Activated T-helper 2 cell treated with anti-CD3 and anti-CD28 coated beads, Interferon-gamma antibody, Interleukin-2, Interleukin-4, amounts not matched to agents 10 μg/mL and 5 μg/mL and 100 μg/mL, durations not matched to agents 14 hours and 24 hours and 36 hours (primary cell): ENCODE measurements around the gene ACOX1. TPM values are rescaled to one million over a fixed set of nuclear protein-coding genes. Genes with fewer than 3 reads are reported as not detected.

ENCODE experiments used
- DNase-seq: peaks from one replicate; pipeline ENCODE4 v3.0.0; 2021; ENCODE audit warnings: low spot score
- H3K27ac Mint-ChIP-seq: one replicate; pipeline ENCODE4 v1.8.0; 2021; ENCODE audit warnings: mixed read lengths
- H3K27me3 Mint-ChIP-seq: one replicate; pipeline ENCODE4 v1.8.0; 2021; ENCODE audit warnings: low read depth, mixed read lengths
- H3K36me3 Mint-ChIP-seq: one replicate; pipeline ENCODE4 v1.8.0; 2021; ENCODE audit warnings: low read depth, mixed read lengths
- H3K4me1 Mint-ChIP-seq: one replicate; pipeline ENCODE4 v1.8.0; 2021; ENCODE audit warnings: low read depth, mixed read lengths
- H3K4me3 Mint-ChIP-seq: one replicate; pipeline ENCODE4 v1.8.0; 2021; ENCODE audit warnings: low read depth, mild to moderate bottlenecking, moderate library complexity, mixed read lengths
- H3K9me3 Mint-ChIP-seq: one replicate; pipeline ENCODE4 v1.8.0; 2021; ENCODE audit warnings: mixed read lengths
- intact Hi-C: fragments of 100-400 bp; cut with micrococcal nuclease; formaldehyde crosslinking; loops from one replicate; pipeline ENCODE4 v1.15.1; 2023
- total RNA-seq: library from RNA; stranded (reverse); gene quantifications from 2 replicates; pipeline ENCODE4 v1.2.3, GENCODE V29; 2022

Gene ACOX1
- total RNA-seq, 1 donor from 2014 or later: 29.4 TPM

- H3K27me3 Mint-ChIP-seq: no peaks in the 10 kb centered on the region
- no peak overlapping the region for H3K4me3 Mint-ChIP-seq
- H3K27ac Mint-ChIP-seq: no peak overlapping the region
- no peak for DNase-seq
- no peaks in the 10 kb centered on the region for H3K4me1 Mint-ChIP-seq
- H3K9me3 Mint-ChIP-seq: no peaks in the 10 kb centered on the region
- intact Hi-C loops: no loop called here
- H3K36me3 Mint-ChIP-seq: no peaks in the 10 kb centered on the region
Measured at GRCh38 chr17:75932852-75933251, 46.1 kb downstream of the ACOX1 start.

- Mint-ChIP-seq H3K4me1 (no peaks in the 10 kb centered on the region), H3K4me3 (no peak overlapping the region), H3K9me3 (no peaks in the 10 kb centered on the region), H3K36me3 (peaks cover 3% of the 10 kb centered on the region), H3K27me3 (no peaks in the 10 kb centered on the region), H3K27ac (no peak overlapping the region)
- intact Hi-C loops: no loop called here
- DNase-seq: no peak
Measured at GRCh38 chr17:75931062-75931461, 47.9 kb downstream of the ACOX1 start.

DNA sequence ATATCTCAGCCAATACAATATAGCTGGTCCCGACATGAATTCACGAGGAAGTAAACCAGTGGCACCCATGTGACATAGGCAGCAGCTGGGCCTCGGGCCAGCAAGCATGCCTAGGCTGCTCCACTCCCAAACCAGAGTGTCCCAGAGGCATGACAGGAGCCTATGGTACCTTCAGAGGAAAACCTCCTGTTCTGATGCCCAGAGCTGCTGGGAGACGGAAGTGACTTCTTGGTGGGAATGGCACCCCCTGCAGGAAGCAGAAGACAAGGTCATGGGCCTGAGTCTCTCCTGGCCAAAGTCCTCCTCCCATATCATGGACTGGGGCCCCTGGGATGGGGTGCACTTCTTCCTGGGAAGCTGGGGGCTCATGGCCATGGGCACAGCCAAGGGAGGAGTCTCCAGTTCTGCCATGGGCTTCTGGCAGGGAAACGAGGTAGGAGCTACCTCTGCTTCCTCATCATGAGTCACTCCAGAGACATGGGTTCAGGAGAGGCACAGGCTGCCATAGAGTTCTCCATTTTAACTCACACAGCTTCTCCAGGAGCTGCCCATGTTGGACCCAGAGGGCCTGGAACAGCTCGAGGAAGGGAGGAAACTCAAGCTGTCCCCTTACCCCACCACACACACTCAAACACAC, 51.6 kb downstream of the ACOX1 start:
- Mint-ChIP-seq H3K27ac (no peak overlapping the region), H3K27me3 (no peaks in the 10 kb centered on the region), H3K4me1 (no peaks in the 10 kb centered on the region), H3K36me3 (peaks cover 3% of the 10 kb centered on the region), H3K4me3 (no peak overlapping the region), H3K9me3 (no peaks in the 10 kb centered on the region)
- no peak for DNase-seq
- intact Hi-C loops: no loop called here

GRCh38 chr17:75926456-75926855, 52.5 kb downstream of the ACOX1 start:
- no peaks in the 10 kb centered on the region for H3K27me3 Mint-ChIP-seq
- no peaks in the 10 kb centered on the region for H3K4me1 Mint-ChIP-seq
- no peak overlapping the region for H3K4me3 Mint-ChIP-seq
- no peak for DNase-seq
- intact Hi-C loops: no loop called here
- no peak overlapping the region for H3K27ac Mint-ChIP-seq
- H3K36me3 Mint-ChIP-seq: peaks cover 3% of the 10 kb centered on the region
- no peaks in the 10 kb centered on the region for H3K9me3 Mint-ChIP-seq

GRCh38 chr17:75925912-75926311, 53.1 kb downstream of the ACOX1 start:
- Mint-ChIP-seq H3K4me3 (no peak overlapping the region), H3K4me1 (no peaks in the 10 kb centered on the region), H3K9me3 (no peaks in the 10 kb centered on the region), H3K27me3 (no peaks in the 10 kb centered on the region), H3K27ac (no peak overlapping the region), H3K36me3 (peaks cover 3% of the 10 kb centered on the region)
- DNase-seq: no peak
- intact Hi-C loops: no loop called here

DNA sequence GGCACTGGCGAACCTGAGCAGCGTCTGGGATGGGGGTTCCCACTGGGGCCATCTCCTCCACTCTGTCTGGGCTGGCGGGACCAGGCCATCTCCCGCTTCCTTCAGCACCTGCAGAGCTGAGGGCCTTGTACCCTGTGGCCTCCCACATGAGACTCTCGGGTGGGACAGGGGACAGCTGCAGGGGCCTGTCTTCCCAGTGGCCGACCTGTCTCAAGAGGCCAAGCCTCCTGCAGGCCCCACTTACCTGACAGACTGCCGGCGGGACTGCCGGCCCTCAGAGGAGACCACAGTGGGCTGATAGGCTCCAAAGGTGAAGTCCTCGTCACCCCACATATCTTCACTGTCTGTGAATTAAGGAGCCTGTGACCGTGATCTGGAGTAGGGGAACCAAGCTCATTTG, 53.9 kb downstream of the ACOX1 start:
- intact Hi-C loops: no loop called here
- DNase-seq: no peak
- no peak overlapping the region for H3K4me3 Mint-ChIP-seq
- H3K27me3 Mint-ChIP-seq: no peaks in the 10 kb centered on the region
- H3K27ac Mint-ChIP-seq: no peak overlapping the region
- H3K4me1 Mint-ChIP-seq: no peaks in the 10 kb centered on the region
- no peaks in the 10 kb centered on the region for H3K9me3 Mint-ChIP-seq
- peaks cover 3% of the 10 kb centered on the region for H3K36me3 Mint-ChIP-seq

DNA sequence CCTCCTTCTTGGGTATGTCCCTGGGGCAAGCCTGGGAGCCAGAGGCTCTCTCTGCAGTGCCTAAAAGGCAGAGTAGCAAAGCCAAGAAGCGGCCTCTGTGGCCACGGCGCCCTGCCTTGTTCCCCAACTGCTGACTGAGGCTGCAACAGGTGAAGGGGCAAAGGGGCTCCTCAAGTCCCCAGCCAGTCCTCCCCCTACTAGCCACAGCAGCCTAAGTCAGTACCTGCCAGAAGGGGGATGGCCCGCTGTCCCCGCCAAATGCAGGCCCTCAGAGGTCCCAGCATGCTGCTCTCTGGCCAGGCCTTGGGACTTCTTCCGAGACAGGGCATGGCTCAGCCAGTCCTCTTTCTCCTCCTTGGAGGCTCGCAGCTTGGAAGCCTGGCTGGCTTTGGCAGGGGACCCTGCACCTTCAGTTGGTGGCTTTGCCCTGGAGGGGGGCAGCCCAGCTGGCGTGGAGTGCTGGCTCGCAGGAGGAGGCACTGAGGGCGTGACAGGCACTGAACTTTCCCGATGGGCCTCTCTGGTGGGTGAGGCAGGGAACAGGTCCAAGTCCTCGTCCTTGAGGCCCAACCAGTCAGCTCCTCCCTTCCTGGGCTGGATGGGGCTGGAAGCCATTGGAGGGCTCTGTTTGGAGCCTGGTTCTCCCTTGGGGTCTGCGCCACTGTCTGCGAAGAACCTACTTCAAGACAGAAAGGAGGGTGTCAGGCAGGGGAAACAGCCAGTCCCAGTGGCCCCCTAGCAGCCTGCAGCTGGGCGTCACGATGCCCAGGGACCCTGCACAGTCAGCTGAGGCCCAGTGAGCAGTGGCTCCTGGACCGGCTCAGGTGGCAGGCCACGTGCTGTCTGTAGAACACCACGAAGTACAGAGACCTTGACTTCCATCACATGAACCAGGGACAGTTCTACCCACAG, 55.7 kb downstream of the ACOX1 start:
- H3K9me3 Mint-ChIP-seq: no peaks in the 10 kb centered on the region
- no peak overlapping the region for H3K27ac Mint-ChIP-seq
- intact Hi-C loops: no loop called here
- no peaks in the 10 kb centered on the region for H3K4me1 Mint-ChIP-seq
- H3K36me3 Mint-ChIP-seq: peaks cover 3% of the 10 kb centered on the region
- no peaks in the 10 kb centered on the region for H3K27me3 Mint-ChIP-seq
- no peak for DNase-seq
- no peak overlapping the region for H3K4me3 Mint-ChIP-seq

DNA sequence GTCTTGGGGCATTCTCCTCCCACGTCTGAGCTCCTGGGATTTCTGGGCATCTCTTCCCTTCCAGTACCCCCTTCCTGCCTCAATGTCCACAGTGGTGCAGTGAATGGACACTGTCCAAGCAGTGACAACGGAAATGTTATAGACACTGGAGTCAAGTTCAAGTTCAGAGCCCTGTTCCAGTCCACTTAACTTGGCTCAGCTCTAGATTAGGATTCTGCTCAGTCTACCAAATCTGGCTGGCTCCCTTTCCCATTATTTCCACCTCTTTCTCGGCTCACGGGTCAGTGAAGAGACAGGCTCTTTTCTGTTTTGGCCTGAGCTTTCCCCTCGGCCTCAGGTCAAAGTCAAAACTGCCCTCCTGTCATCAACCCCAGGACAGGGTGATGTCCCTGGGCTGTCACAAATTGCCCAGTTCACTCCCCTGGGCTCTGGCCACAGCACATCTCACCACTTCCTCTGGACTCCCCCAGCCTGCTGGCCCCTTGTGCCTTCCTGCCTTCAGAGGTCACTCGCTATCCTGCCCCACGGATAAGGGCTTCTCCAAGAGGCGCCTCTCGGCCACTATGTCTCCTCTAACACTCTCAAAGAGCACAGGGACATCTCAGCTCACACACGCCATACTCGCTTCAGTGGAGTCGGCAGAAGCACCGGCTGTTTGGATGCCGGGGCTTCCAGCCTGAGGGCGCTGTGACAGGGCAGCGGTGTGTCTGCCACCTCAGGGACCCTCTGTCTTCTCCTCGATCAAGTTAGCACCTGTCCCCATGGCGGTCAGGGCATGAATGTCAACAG, 56.6 kb downstream of the ACOX1 start:
- intact Hi-C loops: no loop called here
- DNase-seq: no peak
- Mint-ChIP-seq H3K4me1 (no peaks in the 10 kb centered on the region), H3K4me3 (no peak overlapping the region), H3K9me3 (no peaks in the 10 kb centered on the region), H3K36me3 (peaks cover 3% of the 10 kb centered on the region), H3K27ac (no peak overlapping the region), H3K27me3 (no peaks in the 10 kb centered on the region)

GRCh38 chr17:75921596-75921995, 57.4 kb downstream of the ACOX1 start:
- intact Hi-C loops: no loop called here

GRCh38 chr17:75920045-75920560, 58.9 kb downstream of the ACOX1 start:
- no peaks in the 10 kb centered on the region for H3K27me3 Mint-ChIP-seq
- DNase-seq: no peak
- H3K4me3 Mint-ChIP-seq: no peak overlapping the region
- peaks cover 2% of the 10 kb centered on the region for H3K4me1 Mint-ChIP-seq
- intact Hi-C loops: no loop called here
- no peaks in the 10 kb centered on the region for H3K9me3 Mint-ChIP-seq
- no peaks in the 10 kb centered on the region for H3K36me3 Mint-ChIP-seq
- H3K27ac Mint-ChIP-seq: no peak overlapping the region

More at GRCh38 chr17:75921596-75921995, 57.4 kb downstream of the ACOX1 start:
- no peak overlapping the region for H3K27ac Mint-ChIP-seq
- H3K27me3 Mint-ChIP-seq: no peaks in the 10 kb centered on the region
- H3K9me3 Mint-ChIP-seq: no peaks in the 10 kb centered on the region
- no peak overlapping the region for H3K4me3 Mint-ChIP-seq
- DNase-seq: no peak
- peaks cover 2% of the 10 kb centered on the region for H3K4me1 Mint-ChIP-seq
- peaks cover under 1% of the 10 kb centered on the region for H3K36me3 Mint-ChIP-seq

GRCh38 chr17:75919611-75920010, 59.4 kb downstream of the ACOX1 start:
- no peaks in the 10 kb centered on the region for H3K9me3 Mint-ChIP-seq
- no peak for DNase-seq
- peaks cover 2% of the 10 kb centered on the region for H3K4me1 Mint-ChIP-seq
- H3K36me3 Mint-ChIP-seq: no peaks in the 10 kb centered on the region
- H3K27me3 Mint-ChIP-seq: no peaks in the 10 kb centered on the region
- no peak overlapping the region for H3K27ac Mint-ChIP-seq
- intact Hi-C loops: no loop called here
- H3K4me3 Mint-ChIP-seq: no peak overlapping the region

DNA sequence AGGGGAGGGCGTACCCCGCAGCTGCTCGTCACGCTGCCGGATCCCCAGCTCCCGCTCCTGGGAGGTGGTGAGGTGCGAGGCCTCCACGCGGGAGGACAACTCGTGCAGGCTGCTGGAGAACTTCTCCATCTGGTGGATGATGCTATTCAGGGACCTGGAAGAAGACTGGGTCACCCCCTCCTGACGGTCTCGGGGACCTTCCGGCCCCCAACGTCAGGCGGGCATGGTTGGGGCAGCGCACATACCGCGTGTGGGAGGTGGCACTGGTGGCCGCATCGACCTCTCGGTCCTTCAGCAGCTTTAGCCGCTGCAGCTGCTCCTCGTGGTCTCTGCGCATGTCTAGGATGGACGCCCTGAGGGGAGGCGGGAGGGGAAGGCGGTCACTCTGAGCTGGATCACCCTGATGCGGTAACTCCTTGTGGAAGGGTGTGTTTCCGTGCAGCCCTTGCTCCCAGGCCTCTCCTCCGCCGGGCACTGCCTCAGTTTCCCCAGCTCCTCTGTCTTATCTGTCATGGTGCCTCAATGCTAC, 61.0 kb downstream of the ACOX1 start:
- H3K4me3 Mint-ChIP-seq: no peak overlapping the region
- intact Hi-C loops: no loop called here
- H3K27me3 Mint-ChIP-seq: no peaks in the 10 kb centered on the region
- peaks cover 2% of the 10 kb centered on the region for H3K4me1 Mint-ChIP-seq
- H3K9me3 Mint-ChIP-seq: no peaks in the 10 kb centered on the region
- no peaks in the 10 kb centered on the region for H3K36me3 Mint-ChIP-seq
- H3K27ac Mint-ChIP-seq: no peak overlapping the region
- no peak for DNase-seq
